Stimulated activated CD4-positive, alpha-beta T cell treated with anti-CD3 and anti-CD28 coated beads, Interleukin-15, amount 100 ng/mL, for 24 hours (primary cell): ENCODE results near the gene MYO19.
"Not testable (repeated sequence)": the region's sequence is repeated elsewhere in the genome, so short reads cannot be mapped to it uniquely, and the experiment has no call there.

Experiments used
- DNase-seq: peaks from one replicate; pipeline ENCODE4 v3.0.0-alpha.2; 2020

Gene MYO19

DNA sequence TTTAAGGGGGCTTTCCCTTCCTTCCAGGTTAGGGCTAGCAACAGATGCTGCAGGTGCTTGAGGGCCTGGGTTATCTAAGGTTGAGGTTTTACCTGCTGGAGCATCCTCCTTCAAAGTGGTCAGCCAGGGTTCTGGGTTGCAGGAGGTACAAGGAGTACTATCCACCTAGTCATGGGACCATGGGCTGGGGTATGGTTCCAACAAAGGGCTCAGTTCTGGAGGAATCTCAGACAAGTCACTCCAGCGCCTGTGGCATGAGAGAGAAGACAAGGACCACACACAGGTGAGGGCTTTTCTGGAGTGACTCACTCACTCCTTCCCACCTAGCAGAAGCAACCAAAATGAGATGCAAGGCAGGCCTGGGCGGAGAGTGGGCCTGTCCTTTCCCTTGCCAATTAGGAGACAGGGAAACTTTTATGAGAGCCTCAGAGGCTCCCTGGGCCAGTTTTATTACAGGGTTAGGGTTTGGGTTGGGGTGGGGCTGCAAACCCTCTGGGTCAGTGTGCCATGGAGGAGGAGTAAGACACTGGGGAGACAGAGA, 2.2 kb downstream of the MYO19 start:
- DNase-seq, result no peak

GRCh38 chr17:36529121-36529520, 5.5 kb downstream of the MYO19 start:
- no peak for DNase-seq

DNA sequence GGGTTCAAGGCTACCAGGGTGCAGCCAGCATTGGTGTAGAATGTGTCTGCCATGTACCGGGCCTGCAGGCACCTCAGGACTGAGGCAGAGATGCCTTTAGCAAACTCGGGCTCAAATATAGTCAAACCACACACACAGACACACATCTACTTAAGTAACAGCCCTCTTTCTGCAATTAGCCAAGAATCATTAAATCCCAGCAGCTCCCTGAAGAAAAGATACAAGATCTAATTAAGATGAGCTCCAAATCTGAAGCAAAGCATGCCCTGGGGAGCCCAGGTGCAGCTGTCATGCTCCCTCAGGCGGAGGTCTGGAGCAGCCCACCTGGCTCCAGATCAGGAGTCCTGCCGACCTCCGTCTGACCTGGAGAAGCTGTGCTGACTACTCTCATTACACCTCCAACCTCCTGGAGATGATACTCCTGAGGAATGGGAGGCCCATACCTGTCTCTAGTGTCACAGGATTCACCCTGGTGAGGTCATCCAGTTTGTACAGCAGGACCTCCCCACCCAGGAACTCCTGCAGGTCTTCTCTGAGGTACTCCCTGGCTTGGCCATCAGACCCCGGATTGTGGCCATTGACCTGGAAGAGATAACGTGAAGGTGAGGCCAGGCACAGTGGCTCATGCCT, 6.9 kb downstream of the MYO19 start:
- no peak for DNase-seq

DNA sequence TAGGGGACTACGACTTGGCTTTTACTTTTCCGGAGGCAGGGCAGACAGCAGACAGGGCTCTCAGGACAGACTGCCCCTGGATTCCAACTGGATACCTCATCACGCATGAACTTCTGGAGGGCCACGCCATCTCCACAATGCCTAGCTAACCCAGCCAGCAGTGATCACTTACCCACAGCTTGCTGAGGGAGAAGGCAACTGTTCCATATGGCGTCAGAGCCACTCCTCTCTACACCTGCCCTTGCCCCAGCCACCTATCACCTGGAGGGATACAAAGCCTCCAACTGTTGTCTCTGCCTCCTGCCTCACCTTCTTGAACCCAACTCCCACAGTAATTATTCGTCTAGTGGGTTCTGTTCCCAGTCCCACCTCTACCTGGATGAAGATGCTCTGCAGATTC, 8.8 kb downstream of the MYO19 start:
- DNase-seq, result no peak

DNA sequence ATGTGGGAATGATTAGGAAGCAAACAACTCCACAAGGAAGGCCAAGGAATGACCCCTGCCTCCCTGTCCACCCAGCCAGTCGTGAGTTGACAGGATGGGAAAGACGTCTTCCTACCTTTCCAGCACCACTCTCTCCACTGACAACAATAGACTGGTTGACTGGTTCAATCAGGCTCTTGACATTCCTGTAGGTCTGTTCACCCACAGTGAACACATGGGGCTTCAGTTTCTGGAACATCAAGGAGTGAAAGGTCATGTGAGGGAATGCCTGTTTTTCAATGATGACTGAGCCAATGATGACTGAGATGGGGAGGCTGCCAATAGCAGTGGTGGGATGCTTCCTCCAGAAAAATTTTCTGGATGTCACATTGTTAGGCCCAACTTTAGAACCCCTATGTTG, 9.6 kb downstream of the MYO19 start:
- no peak for DNase-seq

GRCh38 chr17:36524428-36524876, 10.2 kb downstream of the MYO19 start:
- DNase-seq, result peak; percentile 32

DNA sequence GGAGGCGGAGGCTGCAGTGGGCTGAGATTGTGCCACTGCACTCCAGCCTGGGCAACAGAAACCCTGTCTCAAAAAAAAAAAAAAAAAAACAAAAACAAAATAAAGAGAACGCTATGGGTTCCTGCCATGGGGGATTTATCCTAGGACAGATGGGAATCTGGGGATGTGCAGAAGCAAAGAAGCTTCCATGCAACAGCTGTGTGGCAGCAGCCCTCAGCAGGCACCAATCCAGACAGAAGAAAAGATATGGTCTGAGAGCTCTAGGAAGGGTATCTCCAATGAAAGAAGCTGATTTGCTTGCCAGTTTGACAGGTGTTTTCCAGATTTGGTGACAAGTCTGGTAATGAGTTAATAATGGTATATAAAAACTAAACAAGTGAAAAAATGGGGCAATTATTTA, 11.6 kb downstream of the MYO19 start:
- no peak for DNase-seq

DNA sequence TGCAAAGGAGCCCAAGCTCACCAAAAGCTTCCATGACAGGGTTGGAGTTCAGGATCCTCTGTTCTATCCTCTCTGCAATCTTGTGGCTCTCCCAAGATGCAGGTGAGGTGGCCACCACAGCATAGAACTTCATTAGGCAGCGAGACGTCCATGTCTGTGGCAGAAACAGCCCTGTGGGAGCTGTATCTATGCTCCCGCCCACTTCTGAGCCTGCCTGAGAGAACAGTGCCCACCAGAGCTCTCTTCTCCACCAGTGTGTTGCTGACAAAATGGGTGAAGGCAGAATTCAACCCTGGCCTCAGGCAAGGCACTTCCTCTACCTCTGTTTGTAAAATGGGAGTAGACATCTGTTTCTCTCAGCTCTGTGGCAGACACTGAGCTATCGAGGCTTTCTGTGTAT, 18.8 kb downstream of the MYO19 start:
- no peak for DNase-seq

- DNase-seq, result no peak
These were observed 19.8 kb downstream of the MYO19 start for GRCh38 chr17:36514856-36515255.

- DNase-seq, result no peak
These were observed 22.0 kb downstream of the MYO19 start for GRCh38 chr17:36512641-36513040.

GRCh38 chr17:36511216-36511615, 23.5 kb downstream of the MYO19 start:
- DNase-seq, result no peak

GRCh38 chr17:36510636-36511035, 24.0 kb downstream of the MYO19 start:
- no peak for DNase-seq

DNA sequence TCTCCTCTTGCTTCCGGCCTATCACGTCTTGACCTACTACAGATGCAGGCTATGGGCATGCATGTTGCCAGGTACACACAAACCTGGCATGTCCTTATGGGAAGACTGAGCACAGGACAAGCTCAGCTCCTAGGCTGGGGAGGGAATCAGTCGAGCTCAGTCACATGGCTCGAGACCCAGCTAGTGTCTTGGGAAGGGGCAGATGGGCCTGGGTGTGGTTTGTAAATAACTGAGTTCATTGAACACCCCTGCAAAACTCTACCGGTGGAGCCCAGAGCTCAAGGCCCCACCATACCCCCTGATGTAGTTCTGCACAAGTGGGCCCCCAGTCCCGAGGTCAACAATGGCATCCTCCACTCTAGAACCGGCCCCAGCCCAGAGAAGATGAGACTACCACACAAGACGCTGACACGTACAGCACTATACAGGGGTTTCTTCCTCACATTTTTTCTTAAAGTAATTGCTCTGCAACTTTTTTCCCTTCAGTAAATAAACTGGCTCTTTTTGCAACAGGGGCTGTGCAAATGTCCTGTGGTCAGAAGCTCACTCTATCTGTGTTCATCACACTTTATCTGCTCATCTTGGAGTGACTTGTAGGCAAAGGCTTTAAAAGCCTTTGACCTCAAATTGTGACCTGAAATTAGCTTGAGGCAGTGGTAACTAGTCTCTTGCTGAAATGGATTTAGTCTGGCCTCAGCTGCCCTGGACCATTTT, 25.2 kb downstream of the MYO19 start:
- DNase-seq, result no peak

GRCh38 chr17:36508439-36508838, 26.2 kb downstream of the MYO19 start:
- DNase-seq, result not testable (repeated sequence)

DNA sequence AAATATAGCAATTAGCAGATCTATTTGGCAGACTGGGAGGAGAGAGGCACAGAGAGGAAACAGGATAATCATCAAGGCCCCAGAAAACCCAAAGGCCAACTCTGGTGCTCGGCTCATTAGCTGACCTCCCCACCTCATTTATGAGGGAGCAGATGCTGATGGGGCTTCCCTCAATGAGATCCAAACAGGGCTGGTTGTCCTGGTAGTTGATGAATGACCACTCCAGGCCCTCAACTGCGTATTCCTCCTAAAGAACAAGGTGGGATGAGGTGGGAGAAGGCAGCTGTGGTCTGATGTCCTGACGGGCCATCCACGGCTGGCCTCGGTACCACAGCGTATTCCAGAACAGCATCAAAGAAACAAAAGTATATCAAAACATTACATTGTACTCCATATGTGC, 27.4 kb downstream of the MYO19 start:
- no peak for DNase-seq

GRCh38 chr17:36506831-36507230, 27.8 kb downstream of the MYO19 start:
- DNase-seq, result no peak

DNA sequence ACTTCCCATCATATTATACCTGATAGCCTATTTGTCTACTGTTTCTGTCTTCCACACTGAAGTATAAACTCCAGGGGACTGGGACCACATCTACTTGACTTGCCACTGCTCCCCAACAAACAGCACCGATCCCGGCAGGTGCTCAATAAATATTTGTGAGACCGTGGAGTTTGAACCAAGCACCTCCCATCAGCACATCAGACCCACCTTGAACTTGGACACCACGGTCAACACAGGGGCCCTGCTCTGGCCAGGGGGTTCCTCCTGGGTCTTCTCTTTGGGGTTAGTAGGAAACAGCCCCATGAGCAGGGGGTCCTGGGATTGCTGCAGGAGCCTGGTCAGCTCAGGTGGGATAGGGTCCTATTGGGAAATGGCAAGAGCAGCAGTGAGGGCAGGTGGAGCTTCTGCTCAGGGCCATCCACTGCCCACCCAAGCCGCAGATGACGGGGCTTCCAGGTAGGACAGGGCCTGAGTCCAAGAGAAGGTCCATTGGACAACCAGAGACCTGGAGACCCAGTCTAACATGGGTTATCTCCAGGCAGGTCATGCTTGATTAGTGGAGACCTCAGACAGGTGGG, 28.3 kb downstream of the MYO19 start:
- no peak for DNase-seq

GRCh38 chr17:36505171-36505570, 29.5 kb downstream of the MYO19 start:
- no peak for DNase-seq

- DNase-seq, result no peak
These were observed 30.5 kb downstream of the MYO19 start for GRCh38 chr17:36504156-36504545.

DNA sequence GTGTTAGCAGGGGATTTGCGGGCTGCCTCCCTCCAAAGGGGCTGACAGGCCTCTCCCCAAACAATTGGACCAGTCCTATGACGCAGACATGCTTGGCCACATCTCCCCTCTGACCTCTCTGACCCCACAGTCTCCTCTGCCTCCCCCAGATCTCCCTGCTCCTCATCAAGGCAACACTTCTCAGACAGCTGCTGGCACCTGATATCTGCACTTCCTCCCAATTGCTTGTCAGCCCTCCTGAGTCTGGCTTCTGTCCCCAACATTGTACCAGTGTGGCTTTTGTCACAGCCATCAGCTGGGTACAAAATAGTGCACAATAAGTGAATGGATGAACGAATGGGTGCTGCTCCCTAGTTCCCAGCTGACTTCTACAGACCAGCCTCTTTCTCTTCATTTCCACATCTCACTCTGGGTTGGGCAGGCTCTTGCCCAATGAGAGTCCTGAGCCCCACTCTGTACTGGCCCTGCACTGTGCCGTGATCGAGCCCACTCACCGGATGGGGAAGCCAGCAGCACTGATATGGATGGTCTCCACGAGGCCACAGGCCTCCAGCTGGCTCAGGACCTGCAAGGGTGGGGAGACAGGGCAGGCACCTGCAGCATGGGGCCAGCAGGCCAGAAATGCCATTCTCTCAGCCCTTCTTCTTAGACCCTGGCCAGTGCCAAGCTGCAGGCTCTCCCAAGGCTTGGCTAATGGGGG, 31.1 kb downstream of the MYO19 start:
- no peak for DNase-seq

- DNase-seq, result no peak
These were observed 32.7 kb downstream of the MYO19 start for GRCh38 chr17:36501963-36502362.

GRCh38 chr17:36501351-36501750, 33.3 kb downstream of the MYO19 start:
- DNase-seq, result no peak

GRCh38 chr17:36500745-36501225, 33.9 kb downstream of the MYO19 start:
- DNase-seq, result no peak
